K562 (cell line): ENCODE measurements around the gene KCNG4. TPM values are rescaled to one million over a fixed set of nuclear protein-coding genes. Genes with fewer than 3 reads are reported as not detected.

ENCODE experiments used
- ARHGAP35 ChIP-seq: fragments of 450-650 bp; IDR thresholded peaks from 2 replicates; pipeline ENCODE4 v1.6.1; 2018; ENCODE audit not compliant: partially characterized antibody
- ATF1 ChIP-seq, 2 experiments: fragments of 450-650 bp in 1 of 2; IDR thresholded peaks; 2 replicates each; pipeline ENCODE4 v1.6.1; 2016; ENCODE audit warnings: missing compliant biosample characterization in 1 of 2, missing genetic modification characterization in 1 of 2
- CREM ChIP-seq: IDR thresholded peaks from 2 replicates; pipeline ENCODE4 v1.6.1; 2014; ENCODE audit warnings: antibody characterized with exemption, low read depth
- DPF2 ChIP-seq: fragments of 450-650 bp; IDR thresholded peaks from 2 replicates; pipeline ENCODE4 v1.6.1; 2016
- EGR1 ChIP-seq: fragments of 450-650 bp; conservative IDR thresholded peaks from 2 replicates; pipeline ENCODE4 v1.6.1; 2017; ENCODE audit warnings: mild to moderate bottlenecking
- ETS1 ChIP-seq: conservative IDR thresholded peaks from 2 replicates; pipeline ENCODE4 v1.6.1; 2011; ENCODE audit warnings: low read depth, mild to moderate bottlenecking, low read length; ENCODE audit not compliant: control insufficient read depth
- ETV6 ChIP-seq, 3 experiments: fragments of 150-350 bp in 1 of 3; sonication (generic) in 1 of 3; formaldehyde crosslinking in 1 of 3; IDR thresholded peaks; 2 replicates each; pipeline versions ENCODE4 v1.6.1 to v1.8.0; 2014 to 2022; ENCODE audit warnings: borderline replicate concordance in 2 of 3, low read depth in 2 of 3, antibody characterized with exemption in 1 of 3, low read length in 1 of 3, mild to moderate bottlenecking in 1 of 3, missing genetic modification reagents in 1 of 3
- GTF3C2 ChIP-seq: IDR thresholded peaks from 3 replicates; pipeline ENCODE4 v1.6.1; 2011; ENCODE audit warnings: borderline replicate concordance, mild to moderate bottlenecking, moderate library complexity; ENCODE audit not compliant: insufficient read length; ENCODE audit errors: extremely low read depth
- MTA1 ChIP-seq: fragments of 450-650 bp; IDR thresholded peaks from 2 replicates; pipeline ENCODE4 v1.6.1; 2017; ENCODE audit warnings: borderline replicate concordance
- NR2C2 ChIP-seq, 2 experiments: fragments of 200-800 bp in 1 of 2; sonication (Bioruptor generic) in 1 of 2; sonication (generic) in 1 of 2; formaldehyde crosslinking in 1 of 2; IDR thresholded peaks; 2 replicates each; pipeline versions ENCODE4 v1.6.1 to v1.8.0; 2016 to 2022; ENCODE audit warnings: mild to moderate bottlenecking in 1 of 2, missing compliant biosample characterization in 1 of 2, missing genetic modification characterization in 1 of 2, missing genetic modification reagents in 1 of 2
- PKNOX1 ChIP-seq: fragments of 450-650 bp; IDR thresholded peaks from 2 replicates; pipeline ENCODE4 v1.6.1; 2016
- SMARCC2 ChIP-seq: fragments of 450-650 bp; IDR thresholded peaks from 2 replicates; pipeline ENCODE4 v1.6.1; 2017; ENCODE audit warnings: antibody characterized with exemption, moderate library complexity, mild to moderate bottlenecking, low read depth
- SRF ChIP-seq, 2 experiments: fragments of 250-450, 450-650 bp in 1 of 2; sonication (Bioruptor Pico) in 1 of 2; sonication (generic) in 1 of 2; formaldehyde crosslinking; IDR thresholded peaks; 2 replicates each; pipeline versions ENCODE4 v1.5.0 to v1.5.1; 2020 to 2022; ENCODE audit warnings: mild to moderate bottlenecking in 1 of 2, missing genetic modification reagents in 1 of 2
- SUPT5H ChIP-seq: fragments of 450-650 bp; IDR thresholded peaks from 2 replicates; pipeline ENCODE4 v1.6.1; 2016
- TBP ChIP-seq: optimal IDR thresholded peaks from 2 replicates; pipeline ENCODE3; 2011; ENCODE audit warnings: low read depth, low read length, improper control_type of control experiment
- polyA plus RNA-seq, 8 experiments: library from polyadenylated mRNA; depleted of rRNA in 4 of 8; stranded (reverse) in 5 of 8; unstranded in 3 of 8; fragments of >200 nt; fragmentation: Nextera tagmentation in 2 of 8; fragmentation: Illumina TruSeq in 1 of 8; extraction: Ambion mirVana in 2 of 8; extraction: Trizol in 1 of 8; gene quantifications; 2 replicates each; pipeline versions ENCODE4 v1.2.1 to v1.2.3, GENCODE V29; 2011 to 2014; ENCODE audit warnings: inconsistent platforms in 1 of 8, missing spikeins in 1 of 8
- total RNA-seq, 7 experiments: library from RNA; depleted of rRNA in 6 of 7; stranded (reverse); fragments of >200 nt in 6 of 7; fragmentation: Illumina TruSeq in 2 of 7; extraction: Trizol in 2 of 7; gene quantifications; 2 replicates each; pipeline versions ENCODE4 v1.2.1 to v1.2.3, GENCODE V29; 2011 to 2021; ENCODE audit warnings: low replicate concordance in 1 of 7
- TF ChIP-seq, protein P1 (sequence below), 3 experiments: fragments of 200-800 bp in 1 of 3; fragments of 250-450 bp in 1 of 3; fragments of 450-650 bp in 1 of 3; sonication (Bioruptor Pico) in 1 of 3; sonication (Bioruptor generic) in 1 of 3; formaldehyde crosslinking in 1 of 3; IDR thresholded peaks; 2 replicates each; pipeline versions ENCODE4 v1.6.1 to v1.8.0; 2016 to 2022; ENCODE audit warnings: mild to moderate bottlenecking in 2 of 3, missing genetic modification characterization in 2 of 3, missing compliant biosample characterization in 1 of 3, moderate library complexity in 1 of 3

Gene KCNG4
- total and polyA plus RNA-seq, 9 of the 15 experiments (the other 6 are each of a cell fraction or from before 2014, with no cell fraction given) = not detected

DNA sequence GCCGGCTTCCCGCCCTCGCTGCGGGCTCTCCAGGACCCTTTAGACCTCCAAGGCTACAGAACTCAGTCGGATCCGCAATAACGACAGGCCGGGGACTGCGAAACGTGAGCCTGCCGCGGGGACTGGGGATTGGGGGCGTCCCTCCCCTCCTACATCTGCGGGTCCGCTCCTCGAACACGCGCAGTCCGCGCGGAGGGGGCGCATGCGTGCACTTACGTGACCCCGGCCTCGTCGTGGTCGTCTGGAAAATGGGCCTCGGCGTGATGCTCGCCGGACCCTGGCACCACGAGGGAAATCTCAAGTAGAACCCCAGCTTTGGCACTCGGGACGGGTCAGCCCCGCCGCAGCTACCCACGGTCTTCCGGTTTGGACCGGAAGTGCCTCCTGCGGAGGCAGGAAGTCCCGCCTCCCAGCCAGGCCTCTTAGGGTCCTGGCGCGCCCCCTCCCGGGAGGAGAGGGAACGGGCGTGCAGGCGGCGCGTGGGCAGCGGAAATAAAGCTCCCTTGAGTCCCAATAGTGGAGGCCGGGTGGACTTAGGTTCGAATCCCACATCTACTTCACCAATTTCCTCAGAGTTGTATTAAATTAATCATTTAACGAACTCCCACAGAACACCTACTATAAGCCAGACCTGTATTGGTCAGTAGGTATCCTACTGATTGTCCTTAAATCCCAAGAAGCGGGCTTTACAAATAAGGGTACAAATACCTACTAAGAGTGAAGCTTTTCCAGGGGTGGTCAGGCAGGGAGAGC is 53.0 kb downstream of the KCNG4 start, which contains the start of gene TAF1C (continued):
- TF ChIP-seq GTF3C2 (peak; percentile 86), ARHGAP35 (no peak), PKNOX1 (peak; percentile 82), SRF (CRISPR knock-in tag; IDR thresholded peaks at IDR 0.05) (peak in 1 of 2 experiments; percentile 33; a peak in 2 of 4 replicates), MTA1 (no peak), ETS1 (0 out of 2 replicates have a peak, but pooled peaks have one; percentile 40), ATF1 (CRISPR knock-in tag; IDR thresholded peaks at IDR 0.05) (no peak), ATF1 (tag; IDR thresholded peaks at IDR 0.05) (peak; percentile 77), EGR1 (peak; percentile 96), SMARCC2 (no peak), SUPT5H (peak; percentile 81), DPF2 (0 out of 2 replicates have a peak, but pooled peaks have one; percentile 27), NR2C2 (CRISPR knock-in tag; IDR thresholded peaks at IDR 0.05) (no peak), NR2C2 (tag; IDR thresholded peaks at IDR 0.05) (peak; percentile 90), TBP (peak; percentile 81), ETV6 (IDR thresholded peaks at IDR 0.05; ENCODE audit: borderline replicate concordance in 1 of 2, low read depth in 2 of 2, low read length in 1 of 2) (no peak), ETV6 (CRISPR knock-in tag; IDR thresholded peaks at IDR 0.05; ENCODE audit: borderline replicate concordance) (0 out of 2 replicates have a peak, but pooled peaks have one; percentile 22), CREM (peak; percentile 74; the same call in 1 of the 2 replicates)
- TF ChIP-seq, protein P1, sequence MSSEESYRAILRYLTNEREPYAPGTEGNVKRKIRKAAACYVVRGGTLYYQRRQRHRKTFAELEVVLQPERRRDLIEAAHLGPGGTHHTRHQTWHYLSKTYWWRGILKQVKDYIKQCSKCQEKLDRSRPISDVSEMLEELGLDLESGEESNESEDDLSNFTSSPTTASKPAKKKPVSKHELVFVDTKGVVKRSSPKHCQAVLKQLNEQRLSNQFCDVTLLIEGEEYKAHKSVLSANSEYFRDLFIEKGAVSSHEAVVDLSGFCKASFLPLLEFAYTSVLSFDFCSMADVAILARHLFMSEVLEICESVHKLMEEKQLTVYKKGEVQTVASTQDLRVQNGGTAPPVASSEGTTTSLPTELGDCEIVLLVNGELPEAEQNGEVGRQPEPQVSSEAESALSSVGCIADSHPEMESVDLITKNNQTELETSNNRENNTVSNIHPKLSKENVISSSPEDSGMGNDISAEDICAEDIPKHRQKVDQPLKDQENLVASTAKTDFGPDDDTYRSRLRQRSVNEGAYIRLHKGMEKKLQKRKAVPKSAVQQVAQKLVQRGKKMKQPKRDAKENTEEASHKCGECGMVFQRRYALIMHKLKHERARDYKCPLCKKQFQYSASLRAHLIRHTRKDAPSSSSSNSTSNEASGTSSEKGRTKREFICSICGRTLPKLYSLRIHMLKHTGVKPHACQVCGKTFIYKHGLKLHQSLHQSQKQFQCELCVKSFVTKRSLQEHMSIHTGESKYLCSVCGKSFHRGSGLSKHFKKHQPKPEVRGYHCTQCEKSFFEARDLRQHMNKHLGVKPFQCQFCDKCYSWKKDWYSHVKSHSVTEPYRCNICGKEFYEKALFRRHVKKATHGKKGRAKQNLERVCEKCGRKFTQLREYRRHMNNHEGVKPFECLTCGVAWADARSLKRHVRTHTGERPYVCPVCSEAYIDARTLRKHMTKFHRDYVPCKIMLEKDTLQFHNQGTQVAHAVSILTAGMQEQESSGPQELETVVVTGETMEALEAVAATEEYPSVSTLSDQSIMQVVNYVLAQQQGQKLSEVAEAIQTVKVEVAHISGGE (CRISPR knock-in tag; IDR thresholded peaks at IDR 0.05) = peak in 1 of 3 experiments; percentile 72; a peak in 2 of 6 replicates
